ENCODE results near the gene RSKR. TPM values are rescaled to one million over a fixed set of nuclear protein-coding genes. Genes with fewer than 3 reads are reported as not detected.

The RSKR gene
- total and polyA plus RNA-seq, 10 donors, result 2.1 to 30.9 (median 15.1) TPM

DNA sequence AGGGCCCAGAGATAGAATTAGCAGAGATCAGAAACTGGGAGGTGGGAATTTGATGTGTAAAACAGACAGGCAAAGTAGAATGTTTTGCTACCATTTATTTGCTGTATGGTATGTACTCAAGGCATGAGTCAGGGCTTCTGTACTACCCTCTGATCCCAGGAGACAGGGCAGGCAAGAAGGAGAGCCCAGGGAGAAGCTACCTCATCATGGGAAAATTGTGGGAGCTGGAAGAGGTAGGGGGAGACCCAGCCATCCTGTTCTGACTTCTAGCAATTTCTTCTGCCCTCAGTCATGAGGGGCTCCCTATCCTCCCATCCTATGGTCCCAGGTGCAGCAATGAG, 41.0 kb downstream of the RSKR start:
- DNase-seq, result no peak
- no peak for TF ChIP-seq POLR2AphosphoS5 (IDR thresholded peaks at IDR 0.05)
- TF ChIP-seq, protein P1, sequence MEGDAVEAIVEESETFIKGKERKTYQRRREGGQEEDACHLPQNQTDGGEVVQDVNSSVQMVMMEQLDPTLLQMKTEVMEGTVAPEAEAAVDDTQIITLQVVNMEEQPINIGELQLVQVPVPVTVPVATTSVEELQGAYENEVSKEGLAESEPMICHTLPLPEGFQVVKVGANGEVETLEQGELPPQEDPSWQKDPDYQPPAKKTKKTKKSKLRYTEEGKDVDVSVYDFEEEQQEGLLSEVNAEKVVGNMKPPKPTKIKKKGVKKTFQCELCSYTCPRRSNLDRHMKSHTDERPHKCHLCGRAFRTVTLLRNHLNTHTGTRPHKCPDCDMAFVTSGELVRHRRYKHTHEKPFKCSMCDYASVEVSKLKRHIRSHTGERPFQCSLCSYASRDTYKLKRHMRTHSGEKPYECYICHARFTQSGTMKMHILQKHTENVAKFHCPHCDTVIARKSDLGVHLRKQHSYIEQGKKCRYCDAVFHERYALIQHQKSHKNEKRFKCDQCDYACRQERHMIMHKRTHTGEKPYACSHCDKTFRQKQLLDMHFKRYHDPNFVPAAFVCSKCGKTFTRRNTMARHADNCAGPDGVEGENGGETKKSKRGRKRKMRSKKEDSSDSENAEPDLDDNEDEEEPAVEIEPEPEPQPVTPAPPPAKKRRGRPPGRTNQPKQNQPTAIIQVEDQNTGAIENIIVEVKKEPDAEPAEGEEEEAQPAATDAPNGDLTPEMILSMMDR (IDR thresholded peaks at IDR 0.05 in 8 of 11, conservative IDR thresholded peaks at IDR 0.05 in 3 of 11), result no peak
- TF ChIP-seq POLR2A (IDR thresholded peaks at IDR 0.05), result no peak

DNA sequence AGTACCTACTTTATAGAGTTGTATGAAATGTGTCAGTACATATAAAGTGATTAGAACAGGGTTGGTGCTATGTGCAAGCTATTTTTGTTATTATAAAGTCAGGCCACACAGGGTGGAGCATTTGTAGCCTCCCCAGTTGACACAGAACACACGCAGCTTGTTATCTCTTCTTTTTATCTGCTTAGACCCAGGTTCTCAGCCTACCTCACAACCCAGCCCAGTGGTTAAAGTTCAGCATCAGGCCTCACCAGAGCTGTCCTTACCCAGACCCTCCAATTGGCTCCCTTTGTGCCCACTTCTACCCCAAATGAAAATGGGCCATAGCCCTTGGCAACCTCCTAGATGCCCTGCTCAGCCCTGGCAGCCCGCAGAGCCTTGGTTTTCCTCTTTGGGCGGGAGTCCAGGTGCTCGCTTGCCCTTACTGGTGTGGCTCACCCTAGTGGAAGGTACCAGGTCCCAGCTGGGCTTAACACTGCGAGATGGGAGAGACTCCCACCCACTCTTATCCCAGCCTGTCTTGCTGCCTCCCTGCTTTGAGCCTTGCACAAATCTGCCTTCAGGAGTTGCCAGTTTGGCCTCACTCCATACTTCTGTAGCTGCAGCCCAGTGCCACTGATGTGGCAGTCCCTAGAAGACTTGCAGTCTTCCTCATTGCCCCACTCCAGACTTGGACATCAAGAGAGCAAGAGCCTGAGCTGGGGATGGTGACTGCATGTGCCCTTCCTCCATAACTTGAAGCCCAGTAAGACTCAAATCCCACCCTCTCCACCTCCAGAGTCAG, 41.5 kb downstream of the RSKR start:
- TF ChIP-seq, protein P1 (IDR thresholded peaks at IDR 0.05 in 8 of 11, conservative IDR thresholded peaks at IDR 0.05 in 3 of 11), result no peak
- TF ChIP-seq POLR2A (IDR thresholded peaks at IDR 0.05), result no peak
- no peak for TF ChIP-seq POLR2AphosphoS5 (IDR thresholded peaks at IDR 0.05)

More for the DNA sequence above, 41.0 kb downstream of the RSKR start:
- intact Hi-C loops (cut with DNase I; ENCODE audit: low total_unique reads), result no loop called here
- peaks cover 0 to 11% (median 0%) of the 10 kb centered on the region in 6 donors for H3K36me3 ChIP-seq
- H3K4me3 ChIP-seq, result no peak overlapping the region
- no peak overlapping the region for H3K27ac ChIP-seq
- peaks cover 22 to 75% (median 57%) of the 10 kb centered on the region in 6 donors for H3K4me1 ChIP-seq
- H3K9me3 ChIP-seq, result no peaks in the 10 kb centered on the region
- H3K27me3 ChIP-seq (replicated peaks in 1 of 7), result no peaks in the 10 kb centered on the region

DNA sequence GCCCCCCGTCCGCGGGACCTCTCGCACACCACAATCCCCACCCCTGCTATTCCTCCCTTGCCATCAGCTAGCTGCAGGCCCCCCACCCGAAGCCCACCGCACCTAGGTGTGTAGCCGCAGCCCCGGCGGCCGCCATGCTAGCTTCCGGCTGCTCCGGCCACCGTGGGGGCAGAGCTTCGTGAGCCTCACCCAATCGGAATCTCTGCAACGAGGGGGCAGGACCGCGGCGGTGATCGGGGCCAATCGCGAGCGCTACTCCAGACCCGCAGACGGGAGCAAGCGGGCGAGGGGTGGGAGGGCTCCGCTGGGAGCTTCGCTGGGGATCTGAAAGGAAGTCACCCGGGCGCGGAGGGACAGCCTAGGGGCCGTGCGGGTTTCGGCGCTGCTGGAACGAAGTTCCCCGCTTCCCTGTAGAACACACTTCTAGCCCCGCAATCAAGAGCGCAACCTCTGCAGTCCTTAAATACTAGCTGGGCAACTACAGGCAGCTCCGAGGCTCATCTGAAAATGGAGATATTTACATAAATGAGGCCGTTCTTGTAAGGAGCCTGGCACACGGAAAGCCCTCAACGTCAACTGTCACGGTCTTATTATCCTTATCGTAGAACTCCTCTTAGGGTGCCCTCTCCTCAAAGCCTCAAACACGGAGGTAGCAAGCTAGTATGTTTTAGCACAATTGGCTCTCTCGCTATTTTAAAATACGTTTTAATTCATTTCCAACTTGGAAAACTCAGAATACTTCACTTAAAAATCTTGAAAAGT, 42.4 kb downstream of the RSKR start, which contains the start of gene PIGS:
TSS of gene PIGS (minus strand) at position 164 of the 762 bp plus-strand sequence. CDS start at position 136, 28 bp downstream.
- Histone ChIP-seq H3K4me3 (peak within 1 kb of the TSS; percentile 63 to 97 (median 89)), H3K27ac (peak within 1 kb of the TSS; percentile 67 to 92 (median 88)), H3K27me3 (replicated peaks in 1 of 7) (no peaks in the 10 kb centered on the region), H3K36me3 (peaks cover 0 to 11% (median 0%) of the 10 kb centered on the region in 6 donors), H3K4me1 (peaks cover 33 to 77% (median 61%) of the 10 kb centered on the region in 6 donors), H3K9me3 (no peaks in the 10 kb centered on the region)
- TF ChIP-seq POLR2AphosphoS5 (IDR thresholded peaks at IDR 0.05) (peak; percentile 92 to 96 (median 95)), POLR2A (IDR thresholded peaks at IDR 0.05) (peak in 2 of 3 donors; percentile 32 to 57)
- TF ChIP-seq, protein P1 (IDR thresholded peaks at IDR 0.05 in 8 of 11, conservative IDR thresholded peaks at IDR 0.05 in 3 of 11), result peak in 1 of 11 experiments; percentile 25
- WGBS, 5 donors, result 0 to 2% (median 1%) methylated on average over 36 to 49 of the region's 49 CpGs
- peak; percentile 99 for DNase-seq
- intact Hi-C loops (cut with DNase I; ENCODE audit: low total_unique reads), result no loop called here

More for the DNA sequence above, 41.5 kb downstream of the RSKR start:
- WGBS, 5 donors, result 76 to 85% (median 82%) methylated on average over 5 of the region's 5 CpGs
- DNase-seq, result no peak
- H3K27me3 ChIP-seq (replicated peaks in 1 of 7), result no peaks in the 10 kb centered on the region
- H3K4me1 ChIP-seq, result peaks cover 28 to 77% (median 60%) of the 10 kb centered on the region in 6 donors
- H3K36me3 ChIP-seq, result peaks cover 0 to 8% (median 0%) of the 10 kb centered on the region in 6 donors
- H3K4me3 ChIP-seq, result peak overlapping the region in 6 of 8 donors; percentile 69 to 97 (median 92)
- no peaks in the 10 kb centered on the region for H3K9me3 ChIP-seq
- intact Hi-C loops (cut with DNase I; ENCODE audit: low total_unique reads), result no loop called here
- peak overlapping the region in 5 of 8 donors; percentile 87 to 92 (median 92) for H3K27ac ChIP-seq

All from spleen (tissue), 11 donors.